Measurements from ENCODE around the gene MLPH. TPM values are rescaled to one million over a fixed set of nuclear protein-coding genes. Genes with fewer than 3 reads are reported as not detected.

The MLPH gene
- total and polyA plus RNA-seq, 2 of the 13 experiments (the other 11 are each of a cell fraction or from before 2014, with no cell fraction given), result 0.12 TPM; not detected in 1

GRCh38 chr2:237603718-237604362, 116.8 kb downstream of the MLPH start (continued):
- no peak for TF ChIP-seq CSRNP2 (CRISPR knock-in tag; conservative IDR thresholded peaks at IDR 0.05; ENCODE audit: low read depth)
- no peak for TF ChIP-seq MLLT10 (CRISPR knock-in tag; IDR thresholded peaks at IDR 0.05)
- TF ChIP-seq HDAC2 (CRISPR knock-in tag; IDR thresholded peaks at IDR 0.05), result no peak; the same call in 1 of the 2 replicates
- no peak for TF ChIP-seq HES4 (CRISPR knock-in tag; IDR thresholded peaks at IDR 0.05; ENCODE audit: borderline replicate concordance)
- TF ChIP-seq ZNF484 (CRISPR knock-in tag; IDR thresholded peaks at IDR 0.05; ENCODE audit: borderline replicate concordance, low read depth), result no peak
- TF ChIP-seq ZNF160 (CRISPR knock-in tag; IDR thresholded peaks at IDR 0.05), result no peak
- TF ChIP-seq SKIL (CRISPR knock-in tag; IDR thresholded peaks at IDR 0.05; ENCODE audit: borderline replicate concordance), result no peak
- TF ChIP-seq NAIF1 (CRISPR knock-in tag; IDR thresholded peaks at IDR 0.05; ENCODE audit: borderline replicate concordance), result no peak
- TF ChIP-seq SP2 (CRISPR knock-in tag; IDR thresholded peaks at IDR 0.05), result no peak
- TF ChIP-seq ZNF263 (CRISPR knock-in tag; IDR thresholded peaks at IDR 0.05), result no peak
- no peak for TF ChIP-seq ZNF761 (CRISPR knock-in tag; conservative IDR thresholded peaks at IDR 0.05)
- TF ChIP-seq ZNF687 (CRISPR knock-in tag; IDR thresholded peaks at IDR 0.05), result peak; percentile 63
- 0 out of 2 replicates have a peak, but pooled peaks have one; percentile 56 for TF ChIP-seq ZNF580 (CRISPR knock-in tag; IDR thresholded peaks at IDR 0.05; ENCODE audit: borderline replicate concordance, low read depth)
- no peak for TF ChIP-seq PHF21A (CRISPR knock-in tag; IDR thresholded peaks at IDR 0.05)
- TF ChIP-seq NFATC3 (CRISPR knock-in tag; IDR thresholded peaks at IDR 0.05), result no peak
- peak; percentile 3; the same call in 1 of the 2 replicates for TF ChIP-seq FOXA3 (CRISPR knock-in tag; IDR thresholded peaks at IDR 0.05)
- TF ChIP-seq PRDM10 (CRISPR knock-in tag; IDR thresholded peaks at IDR 0.05; ENCODE audit: low read depth), result no peak
